ENCODE measurements around the gene PGAP1.

DNA sequence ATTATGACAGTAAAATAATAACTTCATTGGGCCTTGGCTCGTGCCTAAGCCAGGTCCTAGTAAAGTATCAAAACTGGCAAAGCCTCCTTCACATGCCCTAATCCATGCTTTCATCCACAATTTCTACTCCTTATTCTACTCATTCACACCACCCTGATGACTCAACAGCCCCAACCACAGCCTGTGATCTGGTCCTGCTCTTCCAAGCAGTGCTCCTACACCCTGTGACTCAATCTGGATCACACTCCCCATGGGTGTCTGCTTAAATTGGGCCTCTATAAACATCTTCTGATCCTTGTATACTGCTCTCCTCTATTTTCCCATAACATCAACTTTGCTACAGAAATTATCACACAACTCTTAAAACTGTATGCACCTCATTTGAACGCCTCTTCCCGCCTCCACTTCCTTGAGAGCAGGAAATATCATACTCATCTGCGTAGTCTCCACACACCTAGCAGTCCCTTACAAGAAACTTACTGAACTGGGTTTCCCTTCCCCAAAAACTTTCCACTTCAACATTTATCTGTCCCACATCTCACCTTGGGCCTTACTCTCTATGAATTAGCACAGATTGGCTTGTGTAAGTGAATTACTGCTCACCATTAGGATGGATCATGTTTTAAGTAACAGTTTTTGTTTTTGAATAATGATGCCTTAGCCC, 142.9 kb downstream of the PGAP1 start:
- TF ChIP-seq POLR2A (IDR thresholded peaks at IDR 0.05), result no peak
- TF ChIP-seq, protein P1, sequence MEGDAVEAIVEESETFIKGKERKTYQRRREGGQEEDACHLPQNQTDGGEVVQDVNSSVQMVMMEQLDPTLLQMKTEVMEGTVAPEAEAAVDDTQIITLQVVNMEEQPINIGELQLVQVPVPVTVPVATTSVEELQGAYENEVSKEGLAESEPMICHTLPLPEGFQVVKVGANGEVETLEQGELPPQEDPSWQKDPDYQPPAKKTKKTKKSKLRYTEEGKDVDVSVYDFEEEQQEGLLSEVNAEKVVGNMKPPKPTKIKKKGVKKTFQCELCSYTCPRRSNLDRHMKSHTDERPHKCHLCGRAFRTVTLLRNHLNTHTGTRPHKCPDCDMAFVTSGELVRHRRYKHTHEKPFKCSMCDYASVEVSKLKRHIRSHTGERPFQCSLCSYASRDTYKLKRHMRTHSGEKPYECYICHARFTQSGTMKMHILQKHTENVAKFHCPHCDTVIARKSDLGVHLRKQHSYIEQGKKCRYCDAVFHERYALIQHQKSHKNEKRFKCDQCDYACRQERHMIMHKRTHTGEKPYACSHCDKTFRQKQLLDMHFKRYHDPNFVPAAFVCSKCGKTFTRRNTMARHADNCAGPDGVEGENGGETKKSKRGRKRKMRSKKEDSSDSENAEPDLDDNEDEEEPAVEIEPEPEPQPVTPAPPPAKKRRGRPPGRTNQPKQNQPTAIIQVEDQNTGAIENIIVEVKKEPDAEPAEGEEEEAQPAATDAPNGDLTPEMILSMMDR (IDR thresholded peaks at IDR 0.05), result no peak
